ENCODE results near the gene HIVEP1. TPM values are rescaled to one million over a fixed set of nuclear protein-coding genes. Genes with fewer than 3 reads are reported as not detected.

Gene HIVEP1
- total RNA-seq, 1 donor from 2014 or later: 25.7 TPM

GRCh38 chr6:12064131-12064530, 52.0 kb downstream of the HIVEP1 start:
- H3K27ac ChIP-seq: no peak overlapping the region
- intact Hi-C loops (cut with DNase I): no loop called here

GRCh38 chr6:12064538-12065071, 52.5 kb downstream of the HIVEP1 start:
- no peak for DNase-seq
- Histone ChIP-seq H3K27ac (no peak overlapping the region), H3K36me3 (no peaks in the 10 kb centered on the region), H3K27me3 (no peaks in the 10 kb centered on the region), H3K4me3 (no peak overlapping the region), H3K9me3 (no peaks in the 10 kb centered on the region), H3K4me1 (peaks cover 7% of the 10 kb centered on the region)
- no peak for ATAC-seq
- TF ChIP-seq CTCF (IDR thresholded peaks at IDR 0.05): no peak
- intact Hi-C loops (cut with DNase I): no loop called here

More at GRCh38 chr6:12064131-12064530, 52.0 kb downstream of the HIVEP1 start:
- DNase-seq: no peak
- no peaks in the 10 kb centered on the region for H3K9me3 ChIP-seq
- H3K36me3 ChIP-seq: no peaks in the 10 kb centered on the region
- H3K27me3 ChIP-seq: no peaks in the 10 kb centered on the region
- peaks cover 7% of the 10 kb centered on the region for H3K4me1 ChIP-seq
- no peak for ATAC-seq
- no peak for TF ChIP-seq CTCF (IDR thresholded peaks at IDR 0.05)
- H3K4me3 ChIP-seq: no peak overlapping the region

- H3K27me3 ChIP-seq: no peaks in the 10 kb centered on the region
- peak; percentile 85 for ATAC-seq
- DNase-seq: peak; percentile 67
- TF ChIP-seq CTCF (IDR thresholded peaks at IDR 0.05): no peak
- H3K36me3 ChIP-seq: no peaks in the 10 kb centered on the region
- H3K9me3 ChIP-seq: no peaks in the 10 kb centered on the region
- H3K27ac ChIP-seq: no peak overlapping the region
- peaks cover 7% of the 10 kb centered on the region for H3K4me1 ChIP-seq
- H3K4me3 ChIP-seq: no peak overlapping the region
- intact Hi-C loops (cut with DNase I): no loop called here
Measured at GRCh38 chr6:12065321-12066140, 53.4 kb downstream of the HIVEP1 start.

- TF ChIP-seq CTCF (IDR thresholded peaks at IDR 0.05): no peak
- Histone ChIP-seq H3K4me1 (peaks cover 10% of the 10 kb centered on the region), H3K9me3 (no peaks in the 10 kb centered on the region), H3K27ac (no peak overlapping the region), H3K4me3 (no peak overlapping the region), H3K27me3 (no peaks in the 10 kb centered on the region), H3K36me3 (no peaks in the 10 kb centered on the region)
- intact Hi-C loops (cut with DNase I): no loop called here
- ATAC-seq (no peak), DNase-seq (no peak)
Measured at GRCh38 chr6:12066297-12066696, 54.2 kb downstream of the HIVEP1 start.

GRCh38 chr6:12068899-12069557, 56.9 kb downstream of the HIVEP1 start:
- ATAC-seq: no peak
- TF ChIP-seq CTCF (IDR thresholded peaks at IDR 0.05): no peak
- Histone ChIP-seq H3K9me3 (no peaks in the 10 kb centered on the region), H3K36me3 (no peaks in the 10 kb centered on the region), H3K4me3 (no peak overlapping the region), H3K4me1 (peaks cover 10% of the 10 kb centered on the region), H3K27ac (no peak overlapping the region), H3K27me3 (no peaks in the 10 kb centered on the region)
- DNase-seq: no peak
- intact Hi-C loops (cut with DNase I): no loop called here

Measured in upper lobe of right lung (tissue), 1 donor.